Smooth muscle cell of the brain vasculature (primary cell): ENCODE data around the gene VASH2.

Experiments used
- DNase-seq: peaks from one replicate; pipeline ENCODE4 v3.0.0-alpha.2; 2012; ENCODE audit warnings: low read depth, low spot score

Gene VASH2

GRCh38 chr1:212930986-212931678, 19.2 kb upstream of the VASH2 start:
- DNase-seq, result no peak

- no peak for DNase-seq
These were observed 16.4 kb upstream of the VASH2 start for GRCh38 chr1:212933815-212934471.

GRCh38 chr1:212935387-212935981, 14.9 kb upstream of the VASH2 start:
- no peak for DNase-seq

- DNase-seq, result no peak
These were observed 13.3 kb upstream of the VASH2 start for GRCh38 chr1:212937034-212937433.

- DNase-seq, result no peak
These were observed 11.5 kb upstream of the VASH2 start for GRCh38 chr1:212938846-212939245.

- DNase-seq, result no peak
These were observed 8.9 kb upstream of the VASH2 start for GRCh38 chr1:212941452-212941851.

- DNase-seq, result no peak
These were observed 7.5 kb upstream of the VASH2 start for GRCh38 chr1:212942679-212943392.

- no peak for DNase-seq
These were observed 7.0 kb upstream of the VASH2 start for GRCh38 chr1:212943393-212943710.

- DNase-seq, result no peak
These were observed 6.0 kb upstream of the VASH2 start for GRCh38 chr1:212944229-212944901.

- no peak for DNase-seq
These were observed 5.3 kb upstream of the VASH2 start for GRCh38 chr1:212945056-212945455.

GRCh38 chr1:212945463-212946160, 4.7 kb upstream of the VASH2 start:
- DNase-seq, result no peak

- no peak for DNase-seq
These were observed 3.5 kb upstream of the VASH2 start for GRCh38 chr1:212946872-212947271.

- no peak for DNase-seq
These were observed 570 bp upstream of the VASH2 start for GRCh38 chr1:212949771-212950170.

- no peak for DNase-seq
These were observed 995 bp downstream of the VASH2 start for GRCh38 chr1:212951126-212951946.

- no peak for DNase-seq
These were observed 1.8 kb downstream of the VASH2 start for GRCh38 chr1:212951947-212952640.

GRCh38 chr1:212952641-212952976, 2.3 kb downstream of the VASH2 start:
- no peak for DNase-seq

- no peak for DNase-seq
These were observed 3.0 kb downstream of the VASH2 start for GRCh38 chr1:212953321-212953720.

- DNase-seq, result no peak
These were observed 4.2 kb downstream of the VASH2 start for GRCh38 chr1:212954514-212954913.

- no peak for DNase-seq
These were observed 4.8 kb downstream of the VASH2 start for GRCh38 chr1:212955098-212955497.
